ENCODE measurements around the gene UBL7. TPM values are rescaled to one million over a fixed set of nuclear protein-coding genes. Genes with fewer than 3 reads are reported as not detected.

UBL7 gene
- total RNA-seq, 4 donors from 2014 or later, result 4.0 to 157 (median 42.3) TPM

DNA sequence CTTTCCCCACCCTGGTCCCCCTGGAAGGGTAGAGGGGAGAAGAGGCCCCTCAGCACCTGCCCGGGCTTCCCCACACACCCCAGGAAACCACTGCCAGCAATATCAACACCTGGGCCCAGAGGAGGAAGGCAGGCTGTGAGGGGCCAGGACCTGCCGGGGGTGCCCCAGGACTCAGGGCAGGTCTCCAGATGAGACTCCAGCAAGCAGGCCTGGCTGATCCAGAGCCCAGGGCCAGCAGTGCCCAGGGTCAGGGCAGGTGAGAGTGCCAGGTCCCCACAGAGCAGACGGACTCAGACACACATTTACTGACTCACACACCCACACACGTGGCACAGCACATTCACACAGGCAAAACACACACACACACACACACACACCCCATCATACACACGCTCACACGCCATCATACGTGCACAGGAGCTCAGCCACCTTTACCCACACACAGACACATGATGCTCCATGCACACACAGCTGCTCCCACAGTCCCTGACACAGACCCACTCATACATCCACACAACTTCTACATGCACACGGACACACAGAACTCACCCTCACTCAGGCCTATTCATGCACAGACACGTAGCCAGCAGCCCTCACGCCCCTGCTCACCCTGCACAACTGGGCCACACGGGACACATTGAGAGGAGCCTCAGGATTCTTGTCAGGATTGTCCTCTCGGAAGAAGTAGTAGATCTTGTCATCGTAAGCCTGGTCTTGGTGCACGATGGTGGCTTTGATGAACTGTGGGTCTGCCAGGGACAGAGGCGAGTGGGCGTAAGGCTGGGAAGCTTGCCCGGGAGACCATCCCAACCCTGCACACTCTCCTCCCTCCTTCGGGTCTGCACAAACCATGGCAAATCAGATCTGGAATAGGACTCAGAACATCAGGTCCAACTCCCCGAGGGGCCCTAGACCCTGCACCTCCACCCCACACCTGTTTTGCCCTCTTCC is 44.7 kb downstream of the UBL7 start:
- intact Hi-C loops (cut with DNase I; ENCODE audit: low total_unique reads), result no loop called here
- no peak for DNase-seq
- Histone ChIP-seq H3K9me3 (no peaks in the 10 kb centered on the region), H3K27me3 (no peaks in the 10 kb centered on the region), H3K4me1 (no peaks in the 10 kb centered on the region), H3K36me3 (no peaks in the 10 kb centered on the region), H3K27ac (no peak overlapping the region), H3K4me3 (no peak overlapping the region)
- in situ Hi-C loops (cut with MboI; ENCODE audit: low pct_ligation_motif_present in 1 of 4, low pct_unique_long_range_greater_than_20kb in 1 of 4, low sequenced_read_pairs in 3 of 4), result no loop called here
- WGBS, 2 donors (ENCODE audit: low coverage in 1 of 2), result 77% methylated on average over 17 of the region's 19 CpGs; no CpG with 5 or more reads in 1 of the 2 donors
- TF ChIP-seq POLR2AphosphoS5 (IDR thresholded peaks at IDR 0.05) (no peak), EP300 (IDR thresholded peaks at IDR 0.05; ENCODE audit: low read depth) (no peak), POLR2A (IDR thresholded peaks at IDR 0.05) (no peak)
- TF ChIP-seq, protein P1, sequence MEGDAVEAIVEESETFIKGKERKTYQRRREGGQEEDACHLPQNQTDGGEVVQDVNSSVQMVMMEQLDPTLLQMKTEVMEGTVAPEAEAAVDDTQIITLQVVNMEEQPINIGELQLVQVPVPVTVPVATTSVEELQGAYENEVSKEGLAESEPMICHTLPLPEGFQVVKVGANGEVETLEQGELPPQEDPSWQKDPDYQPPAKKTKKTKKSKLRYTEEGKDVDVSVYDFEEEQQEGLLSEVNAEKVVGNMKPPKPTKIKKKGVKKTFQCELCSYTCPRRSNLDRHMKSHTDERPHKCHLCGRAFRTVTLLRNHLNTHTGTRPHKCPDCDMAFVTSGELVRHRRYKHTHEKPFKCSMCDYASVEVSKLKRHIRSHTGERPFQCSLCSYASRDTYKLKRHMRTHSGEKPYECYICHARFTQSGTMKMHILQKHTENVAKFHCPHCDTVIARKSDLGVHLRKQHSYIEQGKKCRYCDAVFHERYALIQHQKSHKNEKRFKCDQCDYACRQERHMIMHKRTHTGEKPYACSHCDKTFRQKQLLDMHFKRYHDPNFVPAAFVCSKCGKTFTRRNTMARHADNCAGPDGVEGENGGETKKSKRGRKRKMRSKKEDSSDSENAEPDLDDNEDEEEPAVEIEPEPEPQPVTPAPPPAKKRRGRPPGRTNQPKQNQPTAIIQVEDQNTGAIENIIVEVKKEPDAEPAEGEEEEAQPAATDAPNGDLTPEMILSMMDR (IDR thresholded peaks at IDR 0.05), result no peak

DNA sequence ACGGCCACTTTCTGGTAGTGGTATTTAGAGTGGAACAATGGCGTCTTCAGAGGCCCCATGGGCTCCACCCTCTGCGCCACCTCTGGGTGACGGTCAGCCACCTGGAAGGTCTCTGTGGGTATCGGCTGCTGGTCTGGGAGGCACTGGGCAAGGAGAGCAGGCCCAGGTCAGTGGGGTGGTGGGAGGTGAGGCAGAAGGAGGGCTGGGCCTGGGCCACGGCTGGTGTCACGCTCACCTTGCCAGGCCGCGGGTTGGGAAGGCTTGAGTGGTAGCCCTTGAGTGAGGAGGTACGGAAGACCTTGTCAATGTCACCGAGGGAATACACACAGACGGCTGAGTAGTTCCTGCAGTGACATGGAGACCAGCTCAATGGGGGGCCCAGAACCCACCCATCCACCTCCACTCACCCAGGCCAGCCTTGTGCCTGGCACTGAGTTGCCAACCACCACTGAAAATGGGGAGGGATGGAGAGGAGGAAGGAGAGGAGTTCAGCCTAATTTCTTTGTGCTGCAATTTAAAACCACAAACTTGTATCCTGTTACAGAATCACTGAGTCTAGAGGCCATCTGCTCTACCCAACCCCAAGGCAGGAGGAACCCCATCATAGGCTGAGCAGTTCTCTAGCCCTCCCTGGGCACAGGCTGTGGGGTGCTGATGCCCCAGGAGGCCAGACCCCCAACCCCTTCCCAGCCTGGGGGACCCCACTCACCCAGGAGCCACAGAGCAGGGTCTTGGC is 46.2 kb downstream of the UBL7 start:
- Histone ChIP-seq H3K9me3 (no peaks in the 10 kb centered on the region), H3K27ac (no peak overlapping the region), H3K27me3 (no peaks in the 10 kb centered on the region), H3K4me1 (no peaks in the 10 kb centered on the region), H3K4me3 (no peak overlapping the region), H3K36me3 (no peaks in the 10 kb centered on the region)
- no peak for DNase-seq
- TF ChIP-seq, protein P1 (IDR thresholded peaks at IDR 0.05), result no peak
- no peak for TF ChIP-seq EP300 (IDR thresholded peaks at IDR 0.05; ENCODE audit: low read depth)
- no peak for TF ChIP-seq POLR2A (IDR thresholded peaks at IDR 0.05)
- no peak for TF ChIP-seq POLR2AphosphoS5 (IDR thresholded peaks at IDR 0.05)
- intact Hi-C loops (cut with DNase I; ENCODE audit: low total_unique reads), result no loop called here
- in situ Hi-C loops (cut with MboI; ENCODE audit: low pct_ligation_motif_present in 1 of 4, low pct_unique_long_range_greater_than_20kb in 1 of 4, low sequenced_read_pairs in 3 of 4), result no loop called here
- 94 to 96% methylated on average over 4 to 12 of the region's 12 CpGs for WGBS, 2 donors (ENCODE audit: low coverage in 1 of 2)

DNA sequence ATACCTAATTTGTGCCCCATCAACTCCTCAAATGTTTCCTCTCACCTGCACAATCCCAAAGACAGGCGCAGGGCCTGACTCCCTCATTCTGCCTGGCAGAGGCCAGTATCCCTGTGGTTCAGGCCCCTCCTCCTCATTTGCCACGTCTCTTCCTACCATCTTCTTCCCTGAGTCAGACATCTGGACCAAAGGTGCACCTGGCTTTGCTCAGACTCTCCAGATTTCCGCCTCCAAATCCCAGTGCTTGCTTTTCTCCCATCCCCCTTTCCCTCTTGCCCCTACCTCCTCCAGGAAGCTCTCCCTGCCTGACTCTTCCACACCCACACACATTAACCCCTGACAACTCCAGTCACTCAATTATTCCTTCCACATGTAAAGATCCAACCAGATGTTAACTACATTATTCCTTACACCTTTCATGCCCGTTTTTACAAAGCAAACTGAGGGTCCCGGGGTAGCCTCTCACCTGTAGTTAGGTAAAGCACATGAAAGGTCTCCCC is 46.8 kb downstream of the UBL7 start:
- in situ Hi-C loops (cut with MboI; ENCODE audit: low pct_ligation_motif_present in 1 of 4, low pct_unique_long_range_greater_than_20kb in 1 of 4, low sequenced_read_pairs in 3 of 4) (no loop called here), intact Hi-C loops (cut with DNase I; ENCODE audit: low total_unique reads) (no loop called here)
- H3K4me3 ChIP-seq, result no peak overlapping the region
- H3K27me3 ChIP-seq, result no peaks in the 10 kb centered on the region
- no peak overlapping the region for H3K27ac ChIP-seq
- 73 to 77% methylated on average over 4 to 5 of the region's 5 CpGs for WGBS, 2 donors (ENCODE audit: low coverage in 1 of 2)
- TF ChIP-seq EP300 (IDR thresholded peaks at IDR 0.05; ENCODE audit: low read depth) (no peak), POLR2AphosphoS5 (IDR thresholded peaks at IDR 0.05) (no peak), POLR2A (IDR thresholded peaks at IDR 0.05) (no peak)
- TF ChIP-seq, protein P1 (IDR thresholded peaks at IDR 0.05), result no peak
- H3K9me3 ChIP-seq, result no peaks in the 10 kb centered on the region
- H3K4me1 ChIP-seq, result no peaks in the 10 kb centered on the region
- no peaks in the 10 kb centered on the region for H3K36me3 ChIP-seq
- DNase-seq, result no peak
